Non-pigmented ciliary epithelial cell (primary cell): ENCODE results near the gene EIF4B.
"Not testable (repeated sequence)": the region's sequence is repeated elsewhere in the genome, so short reads cannot be mapped to it uniquely, and the experiment has no call there.

ENCODE experiments used
- DNase-seq: peaks from one replicate; pipeline ENCODE4 v3.0.0-alpha.2; 2010; ENCODE audit warnings: low read depth

The EIF4B gene

DNA sequence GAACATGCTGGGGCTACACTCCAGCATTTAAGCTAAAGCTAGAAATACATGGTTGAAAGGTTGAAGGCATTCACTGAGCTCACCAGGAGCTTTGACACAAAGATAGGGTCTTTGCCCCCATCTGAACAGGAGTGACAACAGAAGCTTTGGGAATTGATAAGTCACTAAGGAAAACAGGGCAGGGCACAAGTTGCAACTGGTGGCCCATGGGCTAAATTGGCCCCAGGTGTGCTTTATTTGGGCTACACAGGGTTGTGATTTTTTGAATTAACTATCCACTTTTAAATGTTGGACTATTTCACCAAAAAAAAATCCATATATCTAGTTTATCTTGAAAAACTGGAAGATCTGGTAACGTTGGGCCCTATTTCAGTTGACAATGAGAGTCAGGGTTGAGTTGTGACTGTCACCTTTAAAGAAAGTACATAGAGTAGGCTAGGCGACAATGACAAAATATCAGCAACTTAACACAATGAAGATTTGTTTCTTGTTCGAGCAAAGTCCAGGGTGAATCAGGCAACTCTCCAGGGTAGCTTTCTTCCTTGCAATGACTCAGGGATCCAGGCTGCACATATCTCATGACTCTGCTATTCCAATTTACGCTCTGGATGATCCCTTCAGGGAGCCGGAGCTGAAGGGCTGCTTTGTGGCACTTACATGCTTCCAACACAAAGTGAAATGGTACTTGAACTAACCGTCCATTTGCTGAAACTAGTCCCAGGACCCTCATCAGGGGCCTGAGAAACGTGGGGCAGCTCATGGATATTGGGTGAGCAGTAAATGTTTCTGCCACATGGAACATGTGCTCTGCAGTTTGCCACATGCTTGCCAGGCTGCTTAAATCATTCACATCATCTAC lies 13.3 kb upstream of the EIF4B start:
- peak; percentile 48 for DNase-seq

DNA sequence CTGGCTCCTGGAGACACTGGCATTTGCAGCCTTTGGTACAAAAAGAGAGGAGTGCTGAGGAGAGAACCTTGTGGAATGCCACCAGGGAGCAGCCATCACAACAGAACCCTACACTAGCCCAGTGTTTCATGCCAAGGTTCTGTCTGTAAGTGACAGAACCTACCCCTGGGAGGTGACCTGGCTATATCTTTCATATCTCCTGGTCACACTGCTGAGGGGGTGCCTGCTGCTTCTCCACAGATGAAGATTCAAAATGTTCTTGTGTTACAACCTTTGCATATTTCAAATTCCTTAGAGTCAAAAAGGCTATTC lies 12.7 kb upstream of the EIF4B start:
- no peak for DNase-seq

DNA sequence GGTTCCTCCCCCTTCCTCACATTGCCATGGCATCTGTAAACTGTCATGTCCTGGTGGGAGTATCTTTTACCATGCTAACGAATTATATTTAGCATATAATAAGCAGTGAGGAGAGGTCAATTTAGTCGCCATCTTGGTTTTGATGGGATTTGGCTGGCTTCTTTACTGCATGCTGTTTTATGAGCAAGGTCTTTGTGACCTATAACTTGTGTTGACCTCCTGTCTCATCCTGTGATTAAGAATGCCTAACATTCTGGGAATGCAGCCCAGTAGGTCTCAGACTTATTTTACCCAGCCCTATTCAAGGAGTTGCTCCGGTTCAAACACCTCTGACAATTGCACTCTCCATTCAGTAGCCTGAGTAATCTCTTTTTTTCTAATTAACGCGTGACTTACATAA lies 2.1 kb upstream of the EIF4B start:
- no peak for DNase-seq

DNA sequence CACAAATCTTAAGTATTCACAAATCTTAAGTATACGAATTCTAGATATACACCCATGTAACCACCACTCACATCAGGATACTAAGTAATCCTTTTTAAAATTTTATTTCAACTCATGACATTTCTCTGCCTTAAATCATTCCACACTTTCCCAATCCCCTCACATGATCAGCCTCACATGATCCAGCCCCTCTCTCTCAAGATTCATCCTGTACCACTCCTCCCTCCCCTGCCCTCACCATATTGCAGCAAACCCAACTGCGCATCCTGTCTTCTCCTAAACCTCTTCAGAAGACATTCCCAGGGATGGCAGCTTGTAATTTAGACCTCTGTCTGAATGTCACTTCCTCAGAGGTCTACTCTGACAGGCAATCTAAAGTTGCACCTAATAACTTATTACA lies 1.7 kb upstream of the EIF4B start:
- DNase-seq, result no peak

DNA sequence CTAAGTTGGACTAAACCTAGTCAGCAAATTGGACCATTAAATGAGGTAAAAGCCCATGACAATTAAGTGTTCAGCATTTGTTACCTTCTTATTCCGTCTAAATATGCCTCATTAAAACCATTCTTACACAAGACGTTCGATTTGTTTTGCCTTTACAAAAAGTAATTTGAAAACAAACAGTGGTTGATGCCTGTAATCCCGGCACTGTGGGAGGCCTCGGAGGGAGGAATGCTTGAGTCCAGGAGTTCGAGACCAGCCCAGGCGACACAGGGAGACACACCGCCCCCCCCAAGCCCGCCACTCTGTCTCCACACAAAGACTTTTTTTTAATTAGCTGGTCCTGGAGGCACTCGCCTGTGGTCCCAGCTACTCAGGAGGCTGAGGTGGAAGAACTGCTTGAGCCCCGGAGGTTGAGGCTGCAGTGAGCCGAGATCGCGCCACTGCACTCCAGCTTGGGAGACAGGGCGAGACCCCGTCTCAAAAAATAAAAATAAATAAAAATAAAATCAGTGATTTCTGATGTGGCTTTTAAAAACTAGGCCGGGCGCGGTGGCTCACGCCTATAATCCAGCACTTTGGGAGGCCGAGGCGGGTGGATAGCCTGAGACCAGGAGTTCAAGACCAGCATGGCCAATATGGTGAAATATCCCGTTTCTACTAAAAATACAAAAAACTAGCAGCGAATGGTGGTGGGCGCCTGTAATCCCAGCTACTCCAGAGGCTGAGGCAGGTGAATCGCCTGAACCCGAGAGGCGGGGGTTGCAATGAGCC lies 856 bp upstream of the EIF4B start:
- DNase-seq, result no peak

DNA sequence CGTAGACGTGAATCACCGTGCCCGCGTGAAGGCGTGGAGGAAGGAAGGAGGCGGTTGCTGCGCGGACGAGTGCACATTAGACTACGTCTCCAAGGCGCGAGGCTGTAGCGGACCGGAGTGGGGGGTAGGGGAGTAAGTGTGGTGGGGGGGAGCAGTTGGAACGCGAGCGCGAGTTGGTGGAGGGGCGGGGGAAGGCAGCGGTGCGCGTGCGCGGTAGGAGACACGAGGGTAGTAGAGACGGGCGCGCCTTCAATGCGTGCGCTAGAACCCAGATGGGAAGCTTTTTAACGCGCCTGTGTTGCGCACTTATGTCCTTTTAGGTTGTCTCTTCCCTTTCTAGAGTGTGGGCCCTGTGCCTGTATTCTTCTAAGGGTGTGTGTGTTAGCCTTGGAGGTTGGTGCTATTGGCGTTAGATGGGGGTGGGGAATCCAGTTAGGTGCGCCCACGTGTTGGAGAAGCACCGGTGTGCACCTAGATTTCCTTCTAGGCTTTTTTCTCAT lies 604 bp downstream of the EIF4B start:
- DNase-seq, result no peak

DNA sequence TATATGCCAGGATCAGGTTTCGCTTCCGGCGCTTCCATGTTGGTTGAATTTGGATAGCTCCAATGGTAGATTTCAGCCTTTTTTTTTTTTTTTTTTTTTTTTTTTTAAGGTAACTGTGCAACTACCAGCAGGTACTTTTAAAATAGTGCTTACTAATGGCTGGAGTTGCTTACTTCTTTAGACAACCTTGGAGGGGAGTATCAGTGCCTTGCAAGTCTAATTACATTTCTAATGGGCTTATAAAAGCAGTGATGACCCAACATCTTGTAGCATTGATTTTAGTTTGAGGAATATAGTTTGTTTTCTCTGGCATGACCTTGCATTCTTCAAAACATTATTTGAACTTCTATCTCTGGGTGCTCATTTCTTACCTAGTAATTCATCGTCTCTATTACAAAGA lies 1.1 kb downstream of the EIF4B start:
- DNase-seq, result no peak

DNA sequence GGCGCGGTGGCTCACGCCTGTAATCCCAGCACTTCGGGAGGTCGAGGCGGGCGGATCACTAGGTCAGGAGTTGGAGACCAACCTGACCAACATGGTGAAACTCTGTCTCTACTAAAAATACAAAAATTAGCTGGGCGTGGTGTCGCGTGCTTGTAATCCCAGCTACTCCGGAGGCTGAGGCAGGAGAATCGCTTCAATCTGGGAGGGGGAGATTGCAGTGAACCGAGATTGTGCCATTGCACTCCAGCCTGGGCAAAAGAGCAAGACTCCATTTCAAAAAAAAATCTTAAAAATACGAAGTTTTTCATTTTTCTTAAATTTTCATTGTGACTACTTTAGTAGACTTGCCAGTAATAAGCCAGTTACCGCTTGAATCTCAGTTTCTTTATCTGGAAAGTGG lies 2.5 kb downstream of the EIF4B start:
- DNase-seq, result not testable (repeated sequence)

DNA sequence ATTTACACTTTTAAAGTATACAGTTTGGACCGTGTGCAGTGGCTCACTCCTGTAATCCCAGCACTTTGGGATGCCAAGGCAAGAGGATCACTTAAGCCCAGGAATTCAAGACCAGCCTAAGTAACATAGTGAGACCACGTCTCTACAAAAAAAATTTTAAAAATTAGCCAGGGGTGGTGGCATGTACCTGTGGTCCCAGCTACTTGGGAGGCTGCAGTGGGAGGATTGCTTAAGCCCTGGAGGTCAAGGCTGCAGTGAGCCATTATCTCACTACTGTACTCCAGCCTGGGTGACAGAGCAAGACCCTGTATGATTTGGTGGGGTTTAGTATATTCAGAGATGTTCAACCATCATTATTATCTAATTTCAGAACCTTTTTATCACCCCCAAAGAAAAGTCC lies 4.7 kb downstream of the EIF4B start:
- DNase-seq, result no peak

DNA sequence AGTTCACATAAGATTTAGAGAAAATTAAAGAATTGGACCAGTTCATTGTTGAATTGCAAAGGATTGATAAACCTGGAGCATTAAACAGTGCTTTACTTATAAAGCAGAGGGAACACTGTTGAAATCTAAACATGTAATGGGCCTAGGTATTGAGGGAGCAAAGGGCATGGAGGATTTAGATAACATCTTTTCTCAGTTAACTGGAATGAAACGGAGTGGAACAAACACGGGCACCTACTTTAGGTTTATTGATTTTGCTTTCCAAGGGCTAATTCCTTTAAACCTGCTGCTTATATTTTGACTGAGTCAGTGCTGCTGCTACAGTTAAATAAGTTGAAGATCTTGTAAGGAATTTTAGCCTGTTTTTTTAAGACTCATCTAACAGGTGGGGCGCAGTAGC lies 5.6 kb downstream of the EIF4B start:
- DNase-seq, result no peak

DNA sequence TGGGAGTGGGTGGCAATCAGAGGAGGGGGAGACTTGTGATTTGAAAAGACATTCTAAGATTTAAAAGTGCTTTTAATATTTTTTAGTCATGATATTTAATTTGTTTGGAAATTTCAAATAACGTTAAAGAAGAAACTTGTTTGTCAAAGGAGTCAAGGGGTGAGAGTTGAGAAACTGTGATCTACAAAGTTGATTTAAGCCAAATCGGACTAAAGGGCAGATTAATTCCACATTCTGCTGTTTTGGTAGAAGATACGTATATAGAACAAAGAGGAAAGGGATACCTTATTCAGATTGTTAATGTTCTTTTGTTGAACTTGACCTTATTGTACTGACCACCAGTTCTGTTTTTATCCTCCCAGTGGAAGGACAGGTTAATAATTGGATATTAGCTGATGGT lies 6.7 kb downstream of the EIF4B start:
- DNase-seq, result no peak

DNA sequence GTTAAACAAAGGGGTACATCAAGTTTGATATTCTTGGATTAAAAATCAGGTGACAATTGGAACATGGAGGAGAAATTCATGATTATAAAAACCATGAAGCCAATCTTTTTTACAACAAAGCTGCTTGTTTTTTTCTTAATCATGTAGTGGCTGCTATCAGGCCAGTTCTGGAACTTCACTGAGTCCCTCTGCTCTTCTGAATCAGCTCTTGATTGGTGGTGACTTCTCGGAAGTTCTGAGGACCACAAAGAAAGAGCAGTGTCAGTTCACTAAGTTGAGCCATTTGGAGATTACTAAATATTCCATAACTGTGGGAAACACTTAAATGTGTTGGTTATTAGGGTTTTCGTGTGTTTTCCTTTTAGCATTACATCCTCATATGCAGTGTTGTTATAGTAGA lies 8.5 kb downstream of the EIF4B start:
- no peak for DNase-seq

DNA sequence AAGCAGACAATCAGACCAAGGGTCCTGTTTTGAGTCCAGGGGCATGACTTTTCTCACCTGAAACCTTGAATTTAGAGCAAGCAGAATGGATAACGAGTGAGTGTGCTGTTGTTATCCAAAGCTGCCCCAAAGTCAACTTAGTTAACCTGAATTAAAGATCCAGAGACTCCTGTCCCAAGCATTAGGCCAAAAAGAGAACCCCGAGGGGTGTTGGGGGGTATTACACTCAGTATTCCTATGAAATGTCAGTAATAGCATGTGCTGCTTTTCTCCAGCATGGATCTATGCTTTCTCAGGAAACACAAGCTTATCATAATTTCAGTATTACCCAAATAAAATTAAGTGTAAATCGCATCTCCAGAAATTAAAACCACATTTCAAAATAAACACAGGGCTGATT lies 19.0 kb downstream of the EIF4B start:
- DNase-seq, result no peak

DNA sequence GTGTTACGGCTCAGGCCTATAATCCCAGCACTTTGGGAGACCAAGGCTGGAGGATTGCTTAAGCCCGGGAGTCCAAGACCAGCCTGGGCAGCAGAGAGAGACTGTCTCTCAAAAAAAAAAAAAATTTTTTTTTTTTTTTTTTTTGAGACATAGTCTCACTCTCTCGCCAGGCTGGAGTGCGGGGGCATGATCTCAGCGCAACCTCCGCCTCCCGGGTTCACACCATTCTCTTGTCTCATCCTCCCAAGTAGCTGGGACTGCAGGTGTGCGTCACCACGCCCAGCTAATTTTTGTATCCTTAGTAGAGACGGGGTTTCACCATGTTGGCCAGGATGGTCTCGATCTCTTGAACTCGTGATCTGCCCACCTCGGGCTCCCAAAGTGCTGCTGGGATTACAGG lies 20.8 kb downstream of the EIF4B start:
- DNase-seq, result not testable (repeated sequence)

DNA sequence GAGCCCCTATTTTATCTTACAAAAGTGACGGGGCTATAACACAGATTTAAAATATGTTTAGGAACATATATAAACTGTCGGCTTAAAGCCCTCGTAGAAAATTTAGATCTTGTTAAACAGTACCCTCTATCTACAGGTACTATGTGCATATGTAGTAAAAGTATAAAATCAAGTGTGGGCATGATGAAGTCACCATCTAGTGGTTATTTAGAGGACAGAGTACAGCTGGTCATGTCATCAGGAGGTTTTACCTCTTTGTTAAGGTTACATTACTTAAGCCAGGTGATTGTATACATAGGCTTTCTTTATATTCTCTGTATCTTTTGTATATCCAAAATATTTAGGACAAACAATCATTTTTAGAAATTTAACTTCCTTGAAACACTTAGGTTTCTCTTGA lies 25.4 kb downstream of the EIF4B start:
- no peak for DNase-seq

DNA sequence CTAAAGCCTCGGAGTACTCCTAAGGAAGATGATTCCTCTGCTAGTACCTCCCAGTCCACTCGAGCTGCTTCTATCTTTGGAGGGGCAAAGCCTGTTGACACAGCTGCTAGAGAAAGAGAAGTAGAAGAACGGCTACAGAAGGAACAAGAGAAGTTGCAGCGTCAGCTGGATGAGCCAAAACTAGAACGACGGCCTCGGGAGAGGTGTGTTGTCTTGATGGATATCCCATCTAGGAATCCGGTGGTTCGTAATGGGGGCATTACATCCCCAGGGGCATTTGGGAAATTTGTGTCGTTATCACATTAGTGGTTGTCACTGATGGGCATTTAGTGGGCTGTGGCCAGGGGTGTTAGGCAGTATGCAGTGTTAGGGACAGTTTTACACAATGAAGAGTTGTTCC lies 27.6 kb downstream of the EIF4B start:
- not testable (repeated sequence) for DNase-seq

DNA sequence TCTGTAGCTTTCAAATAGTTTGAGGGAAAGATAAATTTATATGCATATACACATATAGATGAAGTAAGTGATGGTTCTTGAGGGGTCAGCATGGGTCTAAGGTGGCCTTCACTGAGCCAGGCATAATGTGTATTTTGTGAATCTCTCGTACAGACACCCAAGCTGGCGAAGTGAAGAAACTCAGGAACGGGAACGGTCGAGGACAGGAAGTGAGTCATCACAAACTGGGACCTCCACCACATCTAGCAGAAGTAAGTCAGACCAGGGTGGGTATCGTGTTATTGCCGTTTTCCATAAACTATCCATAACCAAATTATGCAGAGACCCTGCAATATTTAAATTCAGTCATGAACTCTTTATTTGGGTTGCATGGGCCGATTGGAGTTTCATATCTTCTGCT lies 28.2 kb downstream of the EIF4B start:
- DNase-seq, result no peak

DNA sequence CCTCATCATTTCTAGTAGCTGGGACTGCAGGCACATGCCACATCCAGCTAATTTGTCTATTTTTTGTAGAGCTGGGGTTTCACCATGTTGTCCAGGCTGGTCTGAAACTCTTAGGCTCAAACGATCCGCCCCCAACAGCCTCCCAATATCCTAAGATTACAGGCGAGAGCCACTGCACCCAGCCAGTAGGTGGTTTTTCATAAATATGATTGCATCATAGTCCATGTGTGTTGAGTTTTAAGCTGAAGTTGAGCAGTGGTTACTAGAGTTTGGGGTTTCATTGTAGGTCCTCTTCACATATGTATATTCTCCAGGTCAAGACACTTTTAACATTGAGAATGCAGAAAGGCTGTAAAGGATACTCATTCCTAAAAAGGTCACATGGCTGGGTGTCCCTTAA lies 30.5 kb downstream of the EIF4B start:
- DNase-seq, result no peak

DNA sequence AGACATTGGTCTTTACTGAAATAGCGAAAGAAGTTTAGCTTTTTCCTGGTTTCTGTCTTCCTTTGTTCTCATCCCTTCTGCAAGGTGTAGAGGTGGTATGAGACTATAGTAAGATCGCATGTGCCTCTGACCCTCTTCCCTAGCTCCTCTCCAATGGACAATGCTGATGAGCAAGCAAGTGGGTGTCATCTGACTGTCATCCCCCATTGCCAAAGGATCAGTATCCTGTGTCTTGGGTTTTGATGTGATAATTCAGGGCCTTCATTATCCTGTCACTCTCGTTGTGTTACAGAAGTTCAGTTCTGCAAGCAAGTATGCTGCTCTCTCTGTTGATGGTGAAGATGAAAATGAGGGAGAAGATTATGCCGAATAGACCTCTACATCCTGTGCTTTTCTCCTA lies 33.6 kb downstream of the EIF4B start:
- DNase-seq, result no peak

DNA sequence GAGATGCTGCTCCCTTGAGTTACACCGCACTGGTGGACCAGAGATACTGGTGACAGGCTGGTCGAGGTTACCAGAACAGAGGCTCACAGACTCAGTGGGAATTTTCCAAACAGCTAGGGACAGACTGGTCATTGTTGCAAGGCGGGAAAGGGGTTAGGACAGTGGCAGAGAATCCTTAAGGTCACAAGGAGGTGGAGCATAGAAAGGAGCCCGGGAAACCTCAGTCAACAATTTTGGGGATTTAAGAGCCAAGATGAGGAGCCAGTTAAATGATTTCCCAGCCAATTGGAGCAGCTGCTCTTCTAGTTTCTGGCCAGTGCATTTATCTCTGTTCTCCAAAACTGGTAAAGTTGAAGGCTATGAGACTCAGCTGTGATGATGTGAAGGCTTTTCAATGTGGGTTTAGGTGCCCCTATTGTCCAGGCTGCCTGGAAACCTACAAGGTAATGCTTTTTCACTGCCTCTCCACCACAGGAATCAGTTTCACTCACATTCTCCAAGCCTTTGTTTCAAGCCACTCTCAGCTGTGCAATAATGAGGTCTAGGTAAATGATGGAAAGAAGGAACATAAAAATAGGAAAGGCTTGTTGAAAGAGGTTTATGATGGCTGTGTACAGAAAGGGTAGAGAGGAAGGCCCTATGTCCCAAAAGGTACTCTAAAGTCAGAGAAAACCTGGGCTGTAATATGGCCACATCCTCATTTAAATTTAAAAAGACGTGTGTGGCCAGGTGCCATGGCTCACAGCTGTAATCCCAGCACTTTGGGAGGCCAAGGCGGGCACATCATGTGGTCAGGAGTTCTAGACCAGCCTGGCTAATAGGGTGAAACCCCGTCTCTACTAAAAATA lies 36.6 kb downstream of the EIF4B start:
- DNase-seq, result no peak

DNA sequence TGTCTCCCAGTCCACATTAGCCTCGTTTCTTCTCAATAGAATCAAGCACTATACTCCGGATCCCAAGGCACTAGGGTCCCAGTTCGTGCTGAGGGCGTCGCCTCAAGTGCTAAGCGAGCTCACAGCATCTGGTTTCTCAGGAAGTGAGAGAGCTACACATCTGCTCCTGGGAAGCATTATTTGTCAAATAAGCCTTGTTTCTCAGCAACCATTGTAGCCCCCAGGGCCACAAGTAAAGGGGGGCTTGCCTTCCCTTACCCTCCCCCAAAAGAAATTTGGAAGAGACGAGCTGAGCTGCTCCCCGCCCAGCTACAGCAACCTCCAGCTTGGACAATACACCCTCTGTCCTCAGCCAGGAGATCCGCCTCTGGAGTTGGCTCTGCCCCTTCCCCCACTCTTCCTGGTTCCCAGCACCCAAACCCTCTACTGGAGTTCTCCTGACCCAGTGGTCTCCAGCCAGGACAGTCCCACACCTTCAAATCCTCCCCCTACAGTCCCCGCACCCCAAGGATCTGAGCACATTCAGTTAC lies 37.9 kb downstream of the EIF4B start:
- DNase-seq, result no peak
